MCF 10A (cell line): ENCODE data around the gene APLF. TPM values are rescaled to one million over a fixed set of nuclear protein-coding genes. Genes with fewer than 3 reads are reported as not detected.
"Not testable (repeated sequence)": the region's sequence is repeated elsewhere in the genome, so short reads cannot be mapped to it uniquely, and the experiment has no call there.

Source experiments
- BruUV-seq: library from RNA; stranded (reverse); fragments of 400-500 nt; replicated peaks from 2 replicates; lab custom pipeline; 2021; lab: Mats Ljungman, UMichigan
- CTCF ChIA-PET: fragments of 300-600 bp; sonication (Branson Sonifier 250); formaldehyde crosslinking; extraction: SDS; loops from one replicate; lab custom pipeline; 2021; ENCODE audit warnings: antibody characterized with exemption, inconsistent platforms; lab: Yijun Ruan, JAX
- POLR2A ChIA-PET: fragments of 300-600, 350-650 bp; sonication (Branson Sonifier 250); formaldehyde crosslinking; extraction: SDS; loops from one replicate; lab custom pipeline; 2020; ENCODE audit warnings: antibody characterized with exemption, inconsistent platforms; lab: Yijun Ruan, JAX
- DNase-seq: peaks from one replicate; pipeline ENCODE4 v3.0.0-alpha.2; 2018; ENCODE audit not compliant: unreplicated experiment
- H3K27ac Mint-ChIP-seq: one replicate; pipeline ENCODE4 v1.8.0; 2022; ENCODE audit warnings: mild to moderate bottlenecking, low read depth, mixed read lengths; ENCODE audit not compliant: unreplicated experiment
- H3K27me3 Mint-ChIP-seq: one replicate; pipeline ENCODE4 v1.8.0; 2022; ENCODE audit warnings: mixed read lengths; ENCODE audit not compliant: insufficient read depth, unreplicated experiment
- H3K36me3 Mint-ChIP-seq: one replicate; pipeline ENCODE4 v1.8.0; 2022; ENCODE audit warnings: mild to moderate bottlenecking, moderate library complexity, mixed read lengths; ENCODE audit not compliant: insufficient read depth, unreplicated experiment
- H3K4me1 Mint-ChIP-seq: one replicate; pipeline ENCODE4 v1.8.0; 2022; ENCODE audit warnings: mixed read lengths; ENCODE audit not compliant: insufficient read depth, unreplicated experiment
- H3K4me3 Mint-ChIP-seq: one replicate; pipeline ENCODE4 v1.8.0; 2022; ENCODE audit warnings: mild to moderate bottlenecking, moderate library complexity, mixed read lengths; ENCODE audit not compliant: unreplicated experiment
- H3K9me3 Mint-ChIP-seq: one replicate; pipeline ENCODE4 v1.8.0; 2022; ENCODE audit warnings: mixed read lengths; ENCODE audit not compliant: unreplicated experiment
- intact Hi-C: fragments of 100-400 bp; cut with micrococcal nuclease; formaldehyde crosslinking; loops from 2 replicates; pipeline ENCODE4 v1.14.1; 2022
- total RNA-seq: library from RNA; stranded (reverse); gene quantifications from 2 replicates; pipeline ENCODE4 v1.2.3, GENCODE V29; 2022
- TF ChIP-seq, protein P1 (sequence below): fragments of 200-600 bp; IDR thresholded peaks from one replicate; pipeline ENCODE4 v1.8.0; 2022; ENCODE audit warnings: antibody characterized with exemption, mild to moderate bottlenecking; ENCODE audit not compliant: unreplicated experiment

Gene APLF
- total RNA-seq, 1 experiment from 2014 or later: 4.0 TPM

DNA sequence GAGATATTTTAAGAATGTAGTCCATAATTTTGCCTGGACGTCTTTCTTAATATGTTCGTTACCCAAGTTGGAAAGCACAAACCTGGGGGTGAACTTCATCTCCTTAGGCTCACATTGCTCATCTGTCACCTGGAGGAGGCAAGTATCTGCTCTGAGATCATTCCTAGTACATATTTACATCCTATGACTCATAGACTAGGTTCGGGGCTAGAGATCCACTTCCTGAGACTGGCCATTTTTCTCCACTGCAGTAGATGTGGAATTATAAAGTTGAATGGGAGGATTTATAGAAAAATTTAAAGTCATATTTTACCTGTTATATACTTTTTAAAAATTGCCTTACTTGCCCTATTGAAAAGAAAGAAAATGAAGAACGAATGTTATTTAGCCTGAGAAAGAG lies 98.5 kb downstream of the APLF start:
- intact Hi-C loops: no loop called here
- POLR2A ChIA-PET: no interaction called here
- no peaks in the 10 kb centered on the region for H3K36me3 Mint-ChIP-seq
- peak overlapping the region; percentile 47 for H3K27ac Mint-ChIP-seq
- TF ChIP-seq, protein P1, sequence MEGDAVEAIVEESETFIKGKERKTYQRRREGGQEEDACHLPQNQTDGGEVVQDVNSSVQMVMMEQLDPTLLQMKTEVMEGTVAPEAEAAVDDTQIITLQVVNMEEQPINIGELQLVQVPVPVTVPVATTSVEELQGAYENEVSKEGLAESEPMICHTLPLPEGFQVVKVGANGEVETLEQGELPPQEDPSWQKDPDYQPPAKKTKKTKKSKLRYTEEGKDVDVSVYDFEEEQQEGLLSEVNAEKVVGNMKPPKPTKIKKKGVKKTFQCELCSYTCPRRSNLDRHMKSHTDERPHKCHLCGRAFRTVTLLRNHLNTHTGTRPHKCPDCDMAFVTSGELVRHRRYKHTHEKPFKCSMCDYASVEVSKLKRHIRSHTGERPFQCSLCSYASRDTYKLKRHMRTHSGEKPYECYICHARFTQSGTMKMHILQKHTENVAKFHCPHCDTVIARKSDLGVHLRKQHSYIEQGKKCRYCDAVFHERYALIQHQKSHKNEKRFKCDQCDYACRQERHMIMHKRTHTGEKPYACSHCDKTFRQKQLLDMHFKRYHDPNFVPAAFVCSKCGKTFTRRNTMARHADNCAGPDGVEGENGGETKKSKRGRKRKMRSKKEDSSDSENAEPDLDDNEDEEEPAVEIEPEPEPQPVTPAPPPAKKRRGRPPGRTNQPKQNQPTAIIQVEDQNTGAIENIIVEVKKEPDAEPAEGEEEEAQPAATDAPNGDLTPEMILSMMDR: no peak
- peak; percentile 59 for DNase-seq
- H3K27me3 Mint-ChIP-seq: no peaks in the 10 kb centered on the region
- H3K4me3 Mint-ChIP-seq: no peak overlapping the region
- no peaks in the 10 kb centered on the region for H3K9me3 Mint-ChIP-seq
- peaks cover 20% of the 10 kb centered on the region for H3K4me1 Mint-ChIP-seq
- CTCF ChIA-PET: no interaction called here
- BruUV-seq: no TSS peak

DNA sequence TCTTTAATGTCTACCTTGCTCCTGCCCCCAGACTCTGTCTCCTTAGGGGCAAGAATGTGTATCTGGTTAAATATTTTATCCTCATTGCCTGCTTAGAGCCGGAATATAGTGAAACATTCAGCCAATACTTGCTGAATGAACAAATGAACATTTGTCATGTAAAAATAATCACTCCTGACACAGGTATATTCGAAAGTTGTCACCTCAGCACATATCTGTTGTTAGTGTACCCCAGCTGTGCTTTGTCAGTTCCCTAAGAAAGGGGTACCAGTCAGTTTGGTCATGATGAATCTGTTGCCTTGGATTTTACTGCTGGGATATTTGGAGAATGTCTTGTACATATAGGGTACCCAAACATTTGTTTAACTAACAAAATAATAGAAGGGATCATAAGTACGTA lies 99.0 kb downstream of the APLF start:
- no peak for DNase-seq
- ChIA-PET CTCF (no interaction called here), POLR2A (no interaction called here)
- Mint-ChIP-seq H3K27ac (peak overlapping the region; percentile 47), H3K4me3 (no peak overlapping the region), H3K4me1 (peaks cover 20% of the 10 kb centered on the region), H3K9me3 (no peaks in the 10 kb centered on the region), H3K36me3 (no peaks in the 10 kb centered on the region), H3K27me3 (no peaks in the 10 kb centered on the region)
- TF ChIP-seq, protein P1: no peak
- intact Hi-C loops: no loop called here
- no TSS peak for BruUV-seq

DNA sequence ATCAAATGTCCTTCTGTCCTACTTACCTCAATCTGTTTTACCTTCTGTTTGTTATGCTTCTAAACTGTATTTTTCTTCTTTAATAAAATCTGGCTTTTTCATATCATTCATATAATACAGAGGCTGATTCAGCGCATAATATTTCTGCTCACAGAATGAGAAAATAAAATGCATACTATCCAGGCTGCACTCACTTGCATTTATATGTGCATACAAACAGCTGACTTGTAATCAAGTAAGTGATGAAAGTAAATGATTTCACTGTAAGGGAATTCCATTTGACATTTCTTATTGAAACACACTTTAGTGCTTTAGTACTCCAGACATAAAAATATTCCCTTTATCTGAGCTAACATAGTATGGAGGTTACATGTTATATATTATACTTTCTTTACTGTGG lies 100.7 kb downstream of the APLF start:
- DNase-seq: no peak
- BruUV-seq: no TSS peak
- TF ChIP-seq, protein P1: no peak
- ChIA-PET CTCF (interaction anchor here (0.6 kb wide), 2 partner anchors 27 to 106 kb away, joined by 3 read pairs; no protein-coding TSS in a partner anchor), POLR2A (no interaction called here)
- Mint-ChIP-seq H3K36me3 (no peaks in the 10 kb centered on the region), H3K9me3 (no peaks in the 10 kb centered on the region), H3K27me3 (no peaks in the 10 kb centered on the region), H3K27ac (no peak overlapping the region), H3K4me1 (peaks cover 20% of the 10 kb centered on the region), H3K4me3 (no peak overlapping the region)
- intact Hi-C loops: no loop called here

DNA sequence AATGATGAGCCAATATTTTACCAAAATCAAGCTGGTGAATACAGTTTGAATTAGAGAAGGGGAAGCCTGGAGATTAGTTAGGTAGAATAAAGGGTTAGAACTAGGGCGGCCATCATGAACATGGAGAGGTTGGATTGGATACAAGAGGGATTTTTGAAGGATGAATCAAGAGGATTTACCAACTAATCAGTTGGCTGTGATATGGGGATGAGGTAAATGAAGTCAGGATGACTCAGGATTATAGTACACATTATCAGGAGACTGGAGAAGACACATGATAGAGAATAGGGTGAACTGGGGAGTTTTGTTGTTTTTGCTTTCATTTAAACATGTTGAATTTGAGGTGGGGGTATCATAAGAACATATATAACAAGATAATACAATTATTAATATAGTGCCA lies 102.2 kb downstream of the APLF start:
- TF ChIP-seq, protein P1: no peak
- CTCF ChIA-PET: no interaction called here
- POLR2A ChIA-PET: no interaction called here
- no peak for DNase-seq
- BruUV-seq: no TSS peak
- Mint-ChIP-seq H3K4me3 (no peak overlapping the region), H3K4me1 (peaks cover 20% of the 10 kb centered on the region), H3K9me3 (no peaks in the 10 kb centered on the region), H3K36me3 (no peaks in the 10 kb centered on the region), H3K27me3 (no peaks in the 10 kb centered on the region), H3K27ac (no peak overlapping the region)
- intact Hi-C loops: no loop called here

DNA sequence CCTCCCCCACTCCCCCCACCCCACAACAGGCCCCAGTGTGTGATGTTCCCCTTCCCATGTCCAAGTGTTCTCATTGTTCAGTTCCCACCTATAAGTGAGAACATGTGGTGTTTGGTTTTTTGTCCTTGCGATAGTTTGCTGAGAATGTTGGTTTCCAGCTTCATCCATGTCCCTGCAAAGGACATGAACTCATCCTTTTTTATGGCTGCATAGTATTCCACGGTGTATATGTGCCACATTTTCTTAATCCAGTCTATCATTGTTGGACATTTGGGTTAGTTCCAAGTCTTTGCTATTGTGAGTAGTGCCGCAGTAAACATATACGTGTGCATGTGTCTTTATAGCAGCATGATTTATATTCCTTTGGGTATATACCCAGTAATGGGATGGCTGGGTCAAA lies 103.0 kb downstream of the APLF start:
- peaks cover 16% of the 10 kb centered on the region for H3K4me1 Mint-ChIP-seq
- H3K4me3 Mint-ChIP-seq, intact Hi-C loops, POLR2A ChIA-PET, H3K27ac Mint-ChIP-seq, BruUV-seq, H3K36me3 Mint-ChIP-seq, CTCF ChIA-PET, H3K9me3 Mint-ChIP-seq, DNase-seq, H3K27me3 Mint-ChIP-seq: not testable (repeated sequence)
